ENCODE data around the gene ELL2.
"Not testable (repeated sequence)": the region's sequence is repeated elsewhere in the genome, so short reads cannot be mapped to it uniquely, and the experiment has no call there.

Gene ELL2

DNA sequence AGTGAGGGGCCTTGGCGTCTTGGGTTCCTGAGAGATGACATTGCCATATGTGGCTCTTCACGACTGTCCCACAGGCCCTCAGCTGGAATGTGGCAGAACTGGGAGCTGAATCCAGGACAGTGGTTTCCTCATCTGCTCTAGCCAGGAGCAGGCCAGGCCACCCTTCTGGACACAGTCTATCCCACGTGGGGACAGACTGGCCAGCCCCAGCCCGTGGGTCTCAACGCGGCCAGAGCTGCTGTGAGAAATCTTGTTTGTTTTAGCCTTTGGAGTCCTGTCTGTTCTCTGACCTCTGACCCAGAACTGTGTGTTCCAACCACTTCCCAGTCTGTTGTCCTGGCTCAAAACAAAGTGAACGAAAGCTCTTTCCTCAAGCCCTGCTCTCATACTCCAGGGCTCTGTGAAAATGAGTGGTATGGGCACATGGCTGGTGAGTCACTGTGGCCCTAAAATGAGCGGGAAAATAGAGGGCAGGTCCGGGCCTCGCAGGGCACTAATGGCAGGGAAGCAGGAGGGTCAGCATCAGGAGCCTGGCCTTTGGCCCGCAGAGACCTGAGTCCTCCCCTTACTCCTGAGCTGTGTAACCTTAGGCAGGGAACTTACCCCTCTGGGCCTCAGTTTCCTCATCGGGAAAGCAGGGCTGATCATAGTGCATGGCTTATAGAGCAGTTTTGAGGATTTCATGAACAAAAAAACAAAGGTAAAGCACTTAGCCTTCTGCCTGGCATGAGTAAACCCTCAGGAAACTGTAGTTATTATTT is 104.3 kb downstream of the ELL2 start:
- DNase-seq (ENCODE audit: low read depth, low spot score): no peak
- H3K4me3 ChIP-seq (ENCODE audit: low read length): no peak overlapping the region

- DNase-seq (ENCODE audit: low read depth, low spot score): no peak
Measured at GRCh38 chr5:95856501-95856981, 105.1 kb downstream of the ELL2 start.

DNA sequence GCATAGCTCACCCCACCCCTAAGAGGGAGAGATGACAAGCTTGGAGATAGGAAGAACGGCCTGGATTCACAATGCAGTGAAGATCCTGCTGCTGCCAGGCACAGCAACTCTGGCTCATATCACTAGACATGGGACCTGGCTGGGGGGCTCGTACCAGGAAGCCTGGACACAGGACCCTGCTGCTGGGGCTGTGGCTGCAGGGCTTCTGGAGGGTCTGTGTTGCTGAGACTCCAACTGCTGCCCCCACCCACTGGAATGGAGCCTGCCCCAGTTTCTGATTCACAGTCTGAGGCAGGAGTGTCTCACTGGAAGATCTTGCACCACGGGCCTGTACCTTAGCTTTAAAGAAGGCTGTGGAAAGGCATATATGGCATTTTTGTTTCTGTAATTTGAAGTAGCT is 108.2 kb downstream of the ELL2 start:
- no peak overlapping the region for H3K4me3 ChIP-seq (ENCODE audit: low read length)
- DNase-seq (ENCODE audit: low read depth, low spot score): no peak

More at GRCh38 chr5:95856501-95856981, 105.1 kb downstream of the ELL2 start:
- no peak overlapping the region for H3K4me3 ChIP-seq (ENCODE audit: low read length)

- H3K4me3 ChIP-seq (ENCODE audit: low read length): no peak overlapping the region
- no peak for DNase-seq (ENCODE audit: low read depth, low spot score)
Measured at GRCh38 chr5:95852567-95852966, 109.1 kb downstream of the ELL2 start.

DNA sequence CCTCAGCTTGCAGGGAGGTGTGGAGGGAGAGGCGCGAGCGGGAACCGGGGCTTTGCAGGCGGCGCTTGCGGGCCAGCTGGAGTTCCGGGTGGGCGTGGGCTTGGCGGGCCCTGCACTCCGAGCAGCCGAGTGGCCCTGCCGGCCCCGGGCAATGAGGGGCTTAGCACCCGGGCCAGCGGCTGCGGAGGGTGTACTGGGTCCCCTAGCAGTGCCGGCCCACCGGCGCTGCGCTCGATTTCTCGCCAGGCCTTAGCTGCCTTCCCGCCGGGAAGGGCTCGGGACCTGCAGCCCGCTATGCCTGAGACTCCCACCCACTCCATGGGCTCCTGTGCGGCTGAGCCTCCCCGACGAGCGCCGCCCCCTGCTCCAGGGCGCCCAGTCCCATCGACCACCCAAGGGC is 110.5 kb downstream of the ELL2 start:
- not testable (repeated sequence) for H3K4me3 ChIP-seq (ENCODE audit: low read length); DNase-seq (ENCODE audit: low read depth, low spot score)

DNA sequence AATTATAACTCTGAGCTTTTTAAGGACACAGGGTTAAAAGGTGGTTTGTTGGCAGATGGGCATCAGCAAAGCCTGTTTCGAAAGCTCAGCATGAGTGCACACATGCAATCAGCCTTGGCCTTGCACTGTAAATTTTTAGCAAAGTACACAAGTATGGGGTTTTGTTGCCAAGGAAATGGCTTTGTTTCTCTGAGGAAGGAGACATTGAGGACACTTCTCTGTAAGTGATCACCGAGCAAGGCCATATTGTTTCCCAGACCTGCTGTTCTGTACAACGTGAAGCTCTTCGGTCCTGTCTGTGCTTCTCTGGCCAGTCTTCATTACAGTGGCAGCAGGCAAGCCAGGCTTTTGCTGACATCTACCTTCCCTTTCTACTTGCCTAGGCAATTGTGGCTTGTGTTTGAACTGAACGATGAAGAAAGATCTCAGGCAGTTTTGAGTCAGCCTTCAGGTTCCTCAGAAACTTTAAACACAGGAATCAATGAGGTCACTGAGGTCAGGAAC is 111.2 kb downstream of the ELL2 start:
- DNase-seq (ENCODE audit: low read depth, low spot score): no peak
- no peak overlapping the region for H3K4me3 ChIP-seq (ENCODE audit: low read length)

DNA sequence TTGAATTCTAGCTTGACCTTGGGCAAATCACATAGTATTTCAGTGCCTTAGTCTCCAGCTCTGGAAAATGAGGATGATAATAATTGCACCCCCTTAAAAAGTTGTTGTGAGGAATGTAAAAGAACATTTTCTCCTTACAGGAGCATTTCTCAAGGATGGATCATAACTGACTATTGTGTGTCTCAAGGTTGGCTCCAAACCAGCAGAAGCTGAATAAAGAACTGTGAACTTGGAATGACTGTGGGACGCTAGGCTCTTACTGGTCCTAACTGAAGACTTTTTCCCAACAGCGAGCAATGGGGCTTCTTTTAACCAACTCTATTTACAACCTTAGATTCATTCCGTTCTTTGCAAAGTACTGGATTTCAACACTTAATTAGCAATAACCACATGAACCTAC is 113.0 kb downstream of the ELL2 start:
- H3K4me3 ChIP-seq (ENCODE audit: low read length): no peak overlapping the region
- no peak for DNase-seq (ENCODE audit: low read depth, low spot score)

DNA sequence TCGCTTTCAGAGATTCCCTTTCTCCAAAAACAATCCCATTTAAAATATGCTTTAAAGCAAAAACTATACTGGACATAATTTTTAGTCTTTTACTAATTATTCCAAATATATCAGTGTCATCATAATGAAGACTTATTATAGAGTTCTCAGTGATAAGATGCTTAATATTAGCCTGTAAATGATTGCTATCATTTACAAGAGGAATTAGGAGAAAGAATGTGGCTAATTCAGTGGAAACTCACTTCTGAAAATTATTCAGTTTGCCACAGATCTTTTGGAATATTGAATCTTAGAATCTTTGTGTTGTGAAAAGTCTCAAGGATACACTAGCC is 114.4 kb downstream of the ELL2 start:
- H3K4me3 ChIP-seq (ENCODE audit: low read length): no peak overlapping the region
- no peak for DNase-seq (ENCODE audit: low read depth, low spot score)

DNA sequence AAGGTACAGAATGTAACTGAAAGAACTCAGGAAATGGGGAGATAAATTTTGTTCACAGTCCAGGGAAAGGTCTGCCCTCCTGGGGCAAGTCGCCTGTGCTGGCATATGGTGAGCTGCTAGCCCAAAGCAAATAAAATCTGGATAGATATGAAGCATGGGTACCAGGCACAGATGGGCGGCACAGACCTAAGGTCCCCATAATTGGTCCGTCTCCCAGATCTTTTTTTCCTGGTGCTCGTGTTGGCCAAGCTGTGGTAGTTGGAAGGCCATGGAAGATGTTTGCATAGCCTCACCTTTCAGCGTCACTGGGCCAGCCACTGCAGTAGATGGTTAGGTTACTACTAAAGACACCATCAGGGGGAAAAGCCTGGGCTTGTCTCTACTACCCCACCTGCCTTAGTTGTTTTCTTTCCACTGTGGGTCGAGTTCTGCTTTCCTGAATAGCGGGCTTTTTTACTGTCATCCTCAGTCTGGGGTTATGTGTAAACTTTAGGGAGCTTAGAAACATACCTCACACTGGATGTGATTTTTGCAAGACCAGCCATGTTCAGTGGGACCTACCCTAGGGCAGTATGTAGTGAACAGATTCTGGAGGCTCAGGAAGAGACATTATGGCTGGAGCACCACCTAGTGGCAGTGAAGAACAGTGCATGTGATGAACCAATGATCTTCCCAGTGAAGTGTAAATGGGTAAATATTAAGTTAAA is 114.9 kb downstream of the ELL2 start:
- H3K4me3 ChIP-seq (ENCODE audit: low read length): no peak overlapping the region
- DNase-seq (ENCODE audit: low read depth, low spot score): peak; percentile 56

- no peak overlapping the region for H3K4me3 ChIP-seq (ENCODE audit: low read length)
- no peak for DNase-seq (ENCODE audit: low read depth, low spot score)
Measured at GRCh38 chr5:95845391-95845790, 116.3 kb downstream of the ELL2 start.

DNA sequence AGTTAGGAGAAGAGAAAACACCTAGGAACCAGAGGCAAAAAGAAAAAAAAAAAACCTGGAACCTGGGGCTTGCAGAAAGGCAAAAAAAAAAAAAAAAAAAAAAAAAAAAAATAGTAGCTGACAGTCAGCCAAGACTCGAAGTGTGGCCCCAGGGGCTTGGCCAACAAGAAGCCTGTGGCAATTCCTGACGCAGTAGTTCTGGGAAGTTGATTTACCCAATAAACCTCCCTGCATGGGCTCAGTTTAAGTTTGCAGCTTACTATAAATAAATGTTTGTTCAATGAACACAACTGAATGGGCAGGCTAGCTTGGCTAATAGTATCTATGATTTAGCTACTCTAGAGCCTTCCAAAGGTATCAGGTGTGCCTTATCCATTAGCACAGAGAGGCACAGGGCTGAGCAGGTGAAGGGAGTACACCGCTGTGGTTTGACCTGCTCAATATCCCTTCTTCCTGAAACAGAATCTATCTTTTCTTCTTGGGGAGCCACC is 117.9 kb downstream of the ELL2 start:
- H3K4me3 ChIP-seq (ENCODE audit: low read length): no peak overlapping the region
- DNase-seq (ENCODE audit: low read depth, low spot score): no peak

DNA sequence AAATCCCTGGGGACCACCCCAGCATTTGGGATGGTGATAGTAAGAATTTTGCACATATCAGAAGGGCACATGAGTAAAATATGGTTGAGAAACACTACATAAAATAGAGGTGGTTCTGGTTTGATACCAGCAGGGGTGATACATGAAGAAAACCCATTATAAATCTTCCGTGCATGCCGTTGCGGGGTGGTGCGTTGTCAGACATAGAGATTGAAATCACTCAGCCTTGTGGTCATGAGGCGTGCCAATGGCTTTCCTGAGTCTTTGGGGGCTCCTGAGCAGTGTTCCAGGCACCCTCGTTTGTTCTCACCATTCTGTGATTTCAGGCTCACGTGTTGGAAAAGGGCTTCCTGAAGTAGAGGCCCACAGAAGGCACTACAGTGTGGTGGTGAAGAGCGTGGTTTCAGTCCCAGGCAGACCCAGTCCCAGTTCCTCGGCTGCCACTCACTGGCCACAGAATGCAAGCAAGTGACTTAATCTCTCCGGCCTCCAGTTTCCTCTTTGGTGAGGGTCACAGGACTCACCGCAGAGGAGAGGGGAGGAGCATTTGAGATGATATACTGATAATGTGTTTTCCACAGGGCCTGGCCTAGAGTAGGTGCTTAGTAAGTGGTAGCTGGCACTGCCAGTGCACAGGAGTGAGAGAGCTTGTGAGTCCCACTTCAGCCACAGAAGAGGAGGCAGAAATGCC is 118.7 kb downstream of the ELL2 start:
- H3K4me3 ChIP-seq (ENCODE audit: low read length): no peak overlapping the region
- DNase-seq (ENCODE audit: low read depth, low spot score): peak; percentile 69

DNA sequence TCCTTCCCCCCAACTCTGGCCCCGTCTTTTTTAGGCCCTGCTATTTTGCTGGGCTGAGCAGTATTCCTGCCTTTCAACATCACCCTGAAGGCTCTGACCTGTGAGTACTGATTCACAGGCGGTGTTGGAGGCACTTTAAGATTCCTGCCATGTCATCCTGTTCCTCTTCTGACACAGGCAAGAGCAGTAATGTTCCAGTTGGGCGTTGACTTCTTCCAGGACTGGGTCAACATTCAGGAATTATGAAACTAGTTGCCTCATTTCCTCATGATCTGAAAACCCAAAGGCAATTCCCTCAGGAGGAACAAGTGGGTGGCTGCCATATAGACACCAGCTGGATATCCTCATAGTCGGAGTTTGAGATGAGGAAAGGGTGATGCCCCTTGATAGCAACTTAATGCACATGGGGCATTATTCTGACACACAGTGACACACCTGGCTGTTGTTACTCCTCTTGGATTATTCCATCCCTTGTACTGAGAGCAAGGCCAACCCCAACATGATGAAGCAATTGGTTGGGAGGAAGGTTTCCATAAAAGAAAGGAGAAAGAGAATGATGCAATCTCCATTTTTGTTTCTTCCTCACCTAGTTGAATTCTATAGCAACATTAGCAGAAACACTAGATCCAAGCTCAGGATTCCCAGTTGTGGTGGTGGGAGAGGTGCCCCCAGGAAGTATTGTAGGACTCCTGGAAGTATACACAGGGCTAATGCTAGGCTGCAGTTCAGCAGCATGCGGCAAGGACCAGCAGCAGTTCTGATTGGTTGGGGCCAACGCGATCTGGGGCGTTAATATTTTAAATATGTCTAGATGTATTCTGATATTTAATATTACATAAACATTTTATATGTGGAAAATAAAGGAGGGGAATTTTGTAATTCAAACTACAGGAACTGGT is 119.5 kb downstream of the ELL2 start:
- no peak for DNase-seq (ENCODE audit: low read depth, low spot score)

DNA sequence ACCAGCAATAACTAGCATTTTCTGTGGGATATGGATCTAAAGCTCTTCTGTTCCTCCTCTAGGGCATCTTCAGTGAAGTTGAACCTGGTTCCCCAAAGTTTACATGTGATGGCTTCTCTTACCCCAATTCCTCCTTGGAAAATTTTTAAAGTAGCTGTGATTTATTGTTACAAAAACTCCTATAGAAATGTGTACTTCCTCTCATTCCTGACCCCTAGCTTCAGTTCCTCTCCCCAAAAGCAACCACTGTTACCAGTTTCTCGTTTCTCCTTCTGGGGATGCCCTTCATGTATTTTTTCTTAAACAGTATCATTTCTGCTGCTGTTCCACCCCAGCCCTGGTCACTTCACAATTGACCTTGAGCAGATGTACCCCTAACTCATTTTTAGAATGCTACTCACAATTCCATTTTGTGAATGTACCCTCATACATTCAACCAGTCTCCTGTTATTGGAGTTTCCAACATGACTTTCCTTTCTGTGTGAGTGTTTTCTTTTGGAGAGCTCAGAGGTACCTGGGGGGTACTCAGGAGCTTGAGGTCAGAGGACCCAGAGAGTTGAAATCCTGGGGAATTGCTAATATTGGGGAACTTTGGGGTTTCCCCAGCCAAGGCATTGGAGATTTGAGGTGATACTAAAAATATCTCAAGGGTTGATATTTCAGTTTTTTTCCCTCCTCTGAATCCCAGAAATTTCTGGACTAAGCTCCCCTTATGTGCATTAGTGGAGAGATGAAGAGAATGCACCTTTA is 120.5 kb downstream of the ELL2 start:
- no peak overlapping the region for H3K4me3 ChIP-seq (ENCODE audit: low read length)
- no peak for DNase-seq (ENCODE audit: low read depth, low spot score)

More for the DNA sequence above, 119.5 kb downstream of the ELL2 start:
- no peak overlapping the region for H3K4me3 ChIP-seq (ENCODE audit: low read length)

DNA sequence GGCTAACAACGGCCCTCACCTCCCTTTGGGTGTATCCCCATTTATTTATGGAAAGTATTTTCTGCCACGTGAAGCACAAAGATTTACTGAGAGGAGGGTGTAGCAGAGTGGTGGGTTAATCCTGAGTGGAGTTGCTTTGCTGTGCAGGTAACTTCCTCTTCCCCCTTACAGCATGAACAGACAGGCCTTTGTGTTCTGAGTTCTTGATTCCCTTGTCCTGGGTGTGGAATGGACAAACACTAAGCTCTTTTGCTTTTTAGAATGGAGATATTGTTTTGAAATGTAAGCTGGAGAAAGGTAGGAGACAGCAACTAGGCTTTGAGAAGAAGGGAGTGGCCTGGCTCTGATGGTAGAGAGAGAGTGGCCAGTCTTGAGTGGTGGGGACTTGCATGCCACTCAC is 122.0 kb downstream of the ELL2 start:
- DNase-seq (ENCODE audit: low read depth, low spot score): no peak
- no peak overlapping the region for H3K4me3 ChIP-seq (ENCODE audit: low read length)

DNA sequence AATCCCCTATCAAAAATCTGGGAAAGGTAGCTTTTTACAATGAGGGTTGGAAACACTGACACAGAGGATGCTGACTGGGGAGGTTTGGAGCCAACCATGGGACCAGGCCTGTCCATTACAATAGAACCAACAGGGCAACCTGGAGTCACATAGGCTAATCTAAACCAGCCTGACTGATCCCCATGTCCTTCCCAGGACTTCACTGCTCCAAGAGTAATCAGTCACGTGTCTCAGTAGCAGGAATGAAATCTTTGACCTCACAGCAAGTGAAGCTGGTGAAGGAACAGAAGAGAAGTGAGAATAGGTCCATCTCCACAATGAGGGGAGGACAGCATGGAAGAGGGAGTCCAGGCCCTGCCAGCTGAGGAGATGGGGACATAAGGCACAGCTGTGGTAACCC is 123.1 kb downstream of the ELL2 start:
- no peak for DNase-seq (ENCODE audit: low read depth, low spot score)
- H3K4me3 ChIP-seq (ENCODE audit: low read length): no peak overlapping the region

DNA sequence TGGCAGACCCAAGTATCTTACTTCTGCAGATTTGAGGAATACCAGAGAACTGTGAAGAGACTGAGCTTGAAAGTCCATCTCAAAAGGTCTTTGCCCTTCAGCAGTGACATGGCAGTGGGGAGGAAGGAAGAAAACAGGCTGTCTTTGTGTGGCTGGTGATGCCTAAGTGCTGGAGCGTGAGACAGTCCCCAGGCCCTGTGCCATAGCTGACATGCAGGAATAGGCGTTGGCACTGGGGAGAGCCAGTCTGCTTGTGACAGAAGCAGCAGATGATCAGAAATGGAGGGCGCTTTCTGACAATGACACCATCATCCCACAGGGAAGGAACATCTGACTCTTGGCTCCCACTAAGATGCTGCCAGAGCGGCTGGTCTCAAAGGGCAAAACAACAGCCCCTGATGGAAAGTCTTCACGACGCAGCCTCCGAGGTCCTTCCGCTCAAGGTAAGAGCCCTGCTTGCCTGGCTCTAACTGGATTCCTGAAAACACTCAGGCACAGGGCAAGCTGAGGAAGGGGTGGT is 123.6 kb downstream of the ELL2 start:
- no peak overlapping the region for H3K4me3 ChIP-seq (ENCODE audit: low read length)
- no peak for DNase-seq (ENCODE audit: low read depth, low spot score)

DNA sequence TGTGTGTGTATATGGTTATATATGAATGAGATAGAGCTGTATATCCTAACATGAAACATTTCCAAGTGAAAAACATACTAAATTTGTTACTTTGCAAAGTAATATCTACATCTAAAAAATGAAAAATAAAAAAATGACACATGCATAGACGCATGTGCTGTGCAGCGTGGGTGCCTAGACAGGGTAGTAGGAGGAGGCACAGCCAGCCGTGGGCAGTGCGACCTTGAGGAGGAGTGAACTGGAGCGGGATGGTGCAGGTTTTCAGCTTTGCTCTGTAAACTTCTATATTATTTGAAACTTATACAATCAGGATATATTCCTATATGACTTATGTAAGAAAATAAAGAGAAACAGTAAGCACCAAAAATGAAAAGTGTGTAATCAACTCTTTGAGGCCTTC is 124.2 kb downstream of the ELL2 start:
- DNase-seq (ENCODE audit: low read depth, low spot score): no peak
- no peak overlapping the region for H3K4me3 ChIP-seq (ENCODE audit: low read length)
